A549 (cell line): ENCODE measurements around the gene SMCO4. TPM values are rescaled to one million over a fixed set of nuclear protein-coding genes. Genes with fewer than 3 reads are reported as not detected.

Experiments used
- ATAC-seq, 2 experiments: fragments of 200-7000 bp in 1 of 2; fragments of >200 bp in 1 of 2; cut with Nextera tagmentation in 1 of 2; cut with Tn5 transposase in 1 of 2; 3 replicates each; pipeline versions ENCODE4 v1.8.0 to v1.9.1; 2018 to 2020; ENCODE audit warnings: mild to moderate bottlenecking in 1 of 2, moderate library complexity in 1 of 2
- CTCF ChIA-PET: fragments of 300-600 bp; sonication (Branson Sonifier 250); formaldehyde crosslinking; extraction: SDS; loops from one replicate; lab custom pipeline; 2021; ENCODE audit warnings: antibody characterized with exemption, inconsistent platforms; lab: Yijun Ruan, JAX
- POLR2A ChIA-PET: fragments of 350-600 bp; formaldehyde crosslinking; extraction: SDS; loops from one replicate; lab custom pipeline; 2021; ENCODE audit warnings: antibody characterized with exemption, inconsistent platforms; lab: Yijun Ruan, JAX
- DNase-seq, 2 experiments: peaks; one replicate each; pipeline versions ENCODE4 v3.0.0 to v3.0.0-alpha.2; 2011 to 2016; ENCODE audit warnings: low read depth in 1 of 2, low spot score in 1 of 2
- FAIRE-seq: peaks from 2 replicates; lab custom pipeline; 2011; peaks lifted over from hg19 to GRCh38; lab: Jason Lieb, UNC
- H3K27ac ChIP-seq, 2 experiments: fragments of >200 bp; sonication (Bioruptor Twin); formaldehyde crosslinking; 3 replicates each; pipeline ENCODE4 v1.5.1; 2016 to 2017
- H3K4me1 ChIP-seq: fragments of >200 bp; sonication (Bioruptor Twin); formaldehyde crosslinking; 3 replicates; pipeline ENCODE4 v1.6.1; 2016
- H3K4me2 ChIP-seq: fragments of >200 bp; sonication (Bioruptor Twin); formaldehyde crosslinking; 3 replicates; pipeline ENCODE4 v1.6.1; 2016
- H3K4me3 ChIP-seq: fragments of >200 bp; sonication (Bioruptor Twin); formaldehyde crosslinking; 3 replicates; pipeline ENCODE4 v1.5.1; 2016
- H3K9me3 ChIP-seq: fragments of >200 bp; sonication (Bioruptor Twin); formaldehyde crosslinking; 3 replicates; pipeline ENCODE4 v1.6.1; 2016
- BHLHE40 ChIP-seq: IDR thresholded peaks from 2 replicates; pipeline ENCODE4 v1.6.1; 2012; ENCODE audit warnings: low read depth, low read length, inconsistent platforms
- CBX8 ChIP-seq: fragments of 200-600 bp; sonication (generic); IDR thresholded peaks from 2 replicates; pipeline ENCODE4 v1.6.1; 2016
- CHD2 ChIP-seq: fragments of 150-350 bp; IDR thresholded peaks from 2 replicates; pipeline ENCODE4 v1.6.1; 2014; ENCODE audit warnings: low read length; ENCODE audit not compliant: partially characterized antibody
- CHD4 ChIP-seq: fragments of 200-600 bp; sonication (generic); IDR thresholded peaks from 2 replicates; pipeline ENCODE4 v1.6.1; 2016; ENCODE audit warnings: antibody characterized with exemption, mild to moderate bottlenecking, borderline replicate concordance
- ESRRA ChIP-seq: fragments of 150-350 bp; IDR thresholded peaks from 2 replicates; pipeline ENCODE4 v1.6.1; 2014; ENCODE audit warnings: mild to moderate bottlenecking, low read length, borderline replicate concordance
- FOSL2 ChIP-seq, 2 experiments: fragments of 450-650 bp in 1 of 2; fragments of >200 bp in 1 of 2; sonication (Bioruptor Twin) in 1 of 2; formaldehyde crosslinking; IDR thresholded peaks; 2 replicates each; pipeline versions ENCODE4 v1.5.0 to v1.6.1; 2016 to 2020; ENCODE audit warnings: mild to moderate bottlenecking in 1 of 2, moderate library complexity in 1 of 2
- FOXS1 ChIP-seq: fragments of 250-450 bp; sonication (Bioruptor Pico); IDR thresholded peaks from 2 replicates; pipeline ENCODE4 v1.5.0; 2020; ENCODE audit warnings: mild to moderate bottlenecking, moderate library complexity
- HOXB13 ChIP-seq: fragments of 250-450 bp; sonication (Bioruptor Pico); IDR thresholded peaks from 2 replicates; pipeline ENCODE4 v1.5.0; 2020; ENCODE audit warnings: low read depth, mild to moderate bottlenecking, moderate library complexity
- HOXB5 ChIP-seq: fragments of 250-450 bp; sonication (Bioruptor Pico); IDR thresholded peaks from 2 replicates; pipeline ENCODE4 v1.5.0; 2020; ENCODE audit warnings: mild to moderate bottlenecking, moderate library complexity
- KDM1A ChIP-seq: fragments of 200-600 bp; sonication (generic); IDR thresholded peaks from 2 replicates; pipeline ENCODE4 v1.6.1; 2016; ENCODE audit warnings: low read depth, mild to moderate bottlenecking
- MAX ChIP-seq: IDR thresholded peaks from 2 replicates; pipeline ENCODE4 v1.6.1; 2012
- MYC ChIP-seq: IDR thresholded peaks from 2 replicates; pipeline ENCODE4 v1.6.1; 2012; ENCODE audit warnings: mild to moderate bottlenecking, inconsistent platforms, low read length, improper control_type of control experiment, borderline replicate concordance
- NFE2L2 ChIP-seq: fragments of 150-350 bp; conservative IDR thresholded peaks from 2 replicates; pipeline ENCODE4 v1.6.1; 2014; ENCODE audit warnings: low read length
- NPAS2 ChIP-seq: fragments of 250-450 bp; sonication (Bioruptor Pico); IDR thresholded peaks from 2 replicates; pipeline ENCODE4 v1.8.0; 2022; ENCODE audit warnings: mild to moderate bottlenecking, moderate library complexity, borderline replicate concordance
- PHF8 ChIP-seq: fragments of 200-600 bp; sonication (generic); IDR thresholded peaks from 2 replicates; pipeline ENCODE4 v1.6.1; 2016; ENCODE audit warnings: low read depth, mild to moderate bottlenecking, antibody characterized with exemption, moderate library complexity, borderline replicate concordance
- POLR2A ChIP-seq: IDR thresholded peaks from 2 replicates; pipeline ENCODE4 v1.6.1; 2012; ENCODE audit warnings: mild to moderate bottlenecking, low read length
- RCOR1 ChIP-seq: fragments of 150-350 bp; IDR thresholded peaks from 2 replicates; pipeline ENCODE4 v1.6.1; 2014; ENCODE audit warnings: antibody characterized with exemption, low read length, low read depth
- RFX5 ChIP-seq: fragments of 450-650 bp; IDR thresholded peaks from 2 replicates; pipeline ENCODE4 v1.7.1; 2014; ENCODE audit warnings: antibody characterized with exemption, mild to moderate bottlenecking, moderate library complexity
- SREBF2 ChIP-seq: fragments of 450-650 bp; IDR thresholded peaks from 2 replicates; pipeline ENCODE4 v1.6.1; 2014; ENCODE audit warnings: mild to moderate bottlenecking, moderate library complexity
- TP53 ChIP-seq: fragments of 250-450 bp; sonication (Bioruptor Pico); IDR thresholded peaks from 2 replicates; pipeline ENCODE4 v1.5.0; 2021; ENCODE audit warnings: mild to moderate bottlenecking, moderate library complexity
- USF2 ChIP-seq: fragments of 450-650 bp; IDR thresholded peaks from 2 replicates; pipeline ENCODE4 v1.6.1; 2014; ENCODE audit warnings: antibody characterized with exemption
- ZNF302 ChIP-seq: fragments of 250-450 bp; sonication (Bioruptor Pico); IDR thresholded peaks from 2 replicates; pipeline ENCODE4 v1.9.0; 2021; ENCODE audit warnings: inconsistent platforms, mild to moderate bottlenecking, moderate library complexity
- WGBS: methylation state at CpG from one replicate; pipeline ENCODE4 v1.1.6; 2017; ENCODE audit errors: missing lambda C conversion rate; 5-methylcytosine and 5-hydroxymethylcytosine counted together
- polyA plus RNA-seq, 4 experiments: library from polyadenylated mRNA; depleted of rRNA in 3 of 4; stranded (reverse); fragments of >200 nt; fragmentation: RNase III in 1 of 4; extraction: RNeasy Plus Mini Kit Qiagen cat#74134 plus additional on column Dnase treatment in 1 of 4; gene quantifications; 2 replicates in 3 of 4; 3 replicates in 1 of 4; pipeline ENCODE4 v1.2.3, GENCODE V29; 2011 to 2017
- TF ChIP-seq, protein P1 (sequence below): fragments of 250-450 bp; sonication (Bioruptor Pico); IDR thresholded peaks from 2 replicates; pipeline ENCODE4 v1.5.0; 2020; ENCODE audit warnings: low read depth, mild to moderate bottlenecking, moderate library complexity
- TF ChIP-seq, protein P2 (sequence below): fragments of >200 bp; sonication (Bioruptor Twin); formaldehyde crosslinking; IDR thresholded peaks from 3 replicates; pipeline ENCODE4 v1.6.1; 2016
- TF ChIP-seq, protein P3 (sequence below): fragments of >200 bp; sonication (Bioruptor Twin); formaldehyde crosslinking; IDR thresholded peaks from 3 replicates; pipeline ENCODE4 v1.5.1; 2016

SMCO4 gene
- polyA plus RNA-seq, 2 of the 4 experiments (the other 2 are of a cell fraction): 11.9 to 14.8 TPM

GRCh38 chr11:93507517-93507916 is 35.7 kb downstream of the SMCO4 start:
- Histone ChIP-seq H3K27ac (no peak overlapping the region), H3K9me3 (no peaks in the 10 kb centered on the region), H3K4me2 (no peak overlapping the region), H3K4me3 (no peak overlapping the region), H3K4me1 (peaks cover 10% of the 10 kb centered on the region; the same call in 2 of the 3 replicates)
- no peak for FAIRE-seq
- ChIA-PET CTCF (no interaction called here), POLR2A (no interaction called here)
- DNase-seq: no peak
- TF ChIP-seq, protein P1, sequence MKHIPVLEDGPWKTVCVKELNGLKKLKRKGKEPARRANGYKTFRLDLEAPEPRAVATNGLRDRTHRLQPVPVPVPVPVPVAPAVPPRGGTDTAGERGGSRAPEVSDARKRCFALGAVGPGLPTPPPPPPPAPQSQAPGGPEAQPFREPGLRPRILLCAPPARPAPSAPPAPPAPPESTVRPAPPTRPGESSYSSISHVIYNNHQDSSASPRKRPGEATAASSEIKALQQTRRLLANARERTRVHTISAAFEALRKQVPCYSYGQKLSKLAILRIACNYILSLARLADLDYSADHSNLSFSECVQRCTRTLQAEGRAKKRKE (CRISPR knock-in tag): no peak
- TF ChIP-seq BHLHE40 (no peak), KDM1A (no peak), RFX5 (no peak), CBX8 (no peak), MAX (no peak), ESRRA (no peak), RCOR1 (no peak), HOXB5 (no peak), NPAS2 (CRISPR knock-in tag) (no peak), MYC (no peak), CHD2 (no peak), SREBF2 (no peak), NFE2L2 (no peak), HOXB13 (CRISPR knock-in tag) (no peak)
- TF ChIP-seq, protein P2, sequence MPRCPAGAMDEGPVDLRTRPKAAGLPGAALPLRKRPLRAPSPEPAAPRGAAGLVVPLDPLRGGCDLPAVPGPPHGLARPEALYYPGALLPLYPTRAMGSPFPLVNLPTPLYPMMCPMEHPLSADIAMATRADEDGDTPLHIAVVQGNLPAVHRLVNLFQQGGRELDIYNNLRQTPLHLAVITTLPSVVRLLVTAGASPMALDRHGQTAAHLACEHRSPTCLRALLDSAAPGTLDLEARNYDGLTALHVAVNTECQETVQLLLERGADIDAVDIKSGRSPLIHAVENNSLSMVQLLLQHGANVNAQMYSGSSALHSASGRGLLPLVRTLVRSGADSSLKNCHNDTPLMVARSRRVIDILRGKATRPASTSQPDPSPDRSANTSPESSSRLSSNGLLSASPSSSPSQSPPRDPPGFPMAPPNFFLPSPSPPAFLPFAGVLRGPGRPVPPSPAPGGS: no peak
- TF ChIP-seq, protein P3, sequence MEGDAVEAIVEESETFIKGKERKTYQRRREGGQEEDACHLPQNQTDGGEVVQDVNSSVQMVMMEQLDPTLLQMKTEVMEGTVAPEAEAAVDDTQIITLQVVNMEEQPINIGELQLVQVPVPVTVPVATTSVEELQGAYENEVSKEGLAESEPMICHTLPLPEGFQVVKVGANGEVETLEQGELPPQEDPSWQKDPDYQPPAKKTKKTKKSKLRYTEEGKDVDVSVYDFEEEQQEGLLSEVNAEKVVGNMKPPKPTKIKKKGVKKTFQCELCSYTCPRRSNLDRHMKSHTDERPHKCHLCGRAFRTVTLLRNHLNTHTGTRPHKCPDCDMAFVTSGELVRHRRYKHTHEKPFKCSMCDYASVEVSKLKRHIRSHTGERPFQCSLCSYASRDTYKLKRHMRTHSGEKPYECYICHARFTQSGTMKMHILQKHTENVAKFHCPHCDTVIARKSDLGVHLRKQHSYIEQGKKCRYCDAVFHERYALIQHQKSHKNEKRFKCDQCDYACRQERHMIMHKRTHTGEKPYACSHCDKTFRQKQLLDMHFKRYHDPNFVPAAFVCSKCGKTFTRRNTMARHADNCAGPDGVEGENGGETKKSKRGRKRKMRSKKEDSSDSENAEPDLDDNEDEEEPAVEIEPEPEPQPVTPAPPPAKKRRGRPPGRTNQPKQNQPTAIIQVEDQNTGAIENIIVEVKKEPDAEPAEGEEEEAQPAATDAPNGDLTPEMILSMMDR: no peak
- 85% methylated on average over 1 of the region's 1 CpG for WGBS
- no peak for ATAC-seq

- no peak for ATAC-seq
- Histone ChIP-seq H3K27ac (no peak overlapping the region), H3K4me1 (peaks cover 10% of the 10 kb centered on the region; the same call in 2 of the 3 replicates), H3K4me2 (no peak overlapping the region), H3K4me3 (no peak overlapping the region), H3K9me3 (no peaks in the 10 kb centered on the region)
- no peak for TF ChIP-seq POLR2A
- no peak for TF ChIP-seq ZNF302 (CRISPR knock-in tag)
- TF ChIP-seq USF2: no peak
- no peak for TF ChIP-seq FOSL2 (IDR thresholded peaks at IDR 0.05)
- TF ChIP-seq FOSL2 (CRISPR knock-in tag; IDR thresholded peaks at IDR 0.05): no peak
- no peak for TF ChIP-seq KDM1A
- no peak for TF ChIP-seq TP53 (CRISPR knock-in tag)
- TF ChIP-seq CHD4: no peak
- TF ChIP-seq ESRRA: no peak
- no peak for TF ChIP-seq FOXS1 (CRISPR knock-in tag)
- TF ChIP-seq BHLHE40: no peak
- TF ChIP-seq PHF8: no peak
- CTCF ChIA-PET: no interaction called here
- POLR2A ChIA-PET: no interaction called here
- 75% methylated on average over 3 of the region's 3 CpGs for WGBS
- no peak for DNase-seq
- no peak for FAIRE-seq
Measured at GRCh38 chr11:93505703-93506102, 37.5 kb downstream of the SMCO4 start.
